OCI-M2 (cell line): ENCODE data around the gene BEST1.
"Not testable (repeated sequence)": the region's sequence is repeated elsewhere in the genome, so short reads cannot be mapped to it uniquely, and the experiment has no call there.

Experiments
- DNase-seq: peaks from one replicate; lab custom pipeline; 2025; ENCODE audit not compliant: unreplicated experiment; lab: John Stamatoyannopoulos, UW

Gene BEST1

DNA sequence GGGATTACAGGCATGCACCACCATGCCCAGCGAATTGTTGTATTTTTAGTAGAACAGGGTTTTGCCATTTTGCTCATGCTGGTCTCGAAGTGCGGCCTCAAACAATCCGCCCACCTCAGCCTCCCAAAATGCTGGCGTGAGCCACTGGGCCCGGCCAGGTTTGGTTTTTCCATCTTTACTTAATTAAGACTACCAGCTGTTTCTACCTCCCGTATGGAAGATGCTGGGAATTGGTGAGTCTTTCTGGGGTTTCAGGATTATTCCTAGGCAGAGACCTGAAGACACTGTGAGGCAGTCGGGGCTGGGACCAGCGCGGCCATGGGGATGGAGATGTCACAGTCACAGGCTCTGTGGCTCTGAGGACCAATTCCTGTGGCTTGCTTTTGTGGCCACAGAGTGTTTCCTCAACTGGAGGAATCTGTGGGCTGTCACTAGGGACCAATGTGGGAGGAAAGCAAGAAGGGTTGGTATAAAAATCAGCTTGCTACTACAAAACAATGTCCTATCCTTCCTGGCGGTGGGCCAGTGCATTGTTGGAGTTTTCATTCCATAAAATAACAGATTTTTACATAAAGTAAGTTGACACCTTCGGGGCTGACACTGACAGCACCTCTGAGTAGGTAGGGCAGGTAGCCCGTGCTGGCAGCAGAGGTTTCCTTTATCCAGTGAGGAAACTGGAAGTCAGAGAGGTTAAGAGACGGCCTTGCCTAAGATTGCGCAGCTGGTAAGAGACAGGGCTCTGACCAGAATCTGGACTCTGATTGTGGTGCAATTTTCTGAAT is 25.7 kb downstream of the BEST1 start:
- no peak for DNase-seq

GRCh38 chr11:61976420-61976800 is 26.3 kb downstream of the BEST1 start:
- no peak for DNase-seq

GRCh38 chr11:61976813-61977475 is 26.8 kb downstream of the BEST1 start:
- DNase-seq = no peak

- DNase-seq = no peak
Measured at GRCh38 chr11:61978703-61979661, 28.8 kb downstream of the BEST1 start.

DNA sequence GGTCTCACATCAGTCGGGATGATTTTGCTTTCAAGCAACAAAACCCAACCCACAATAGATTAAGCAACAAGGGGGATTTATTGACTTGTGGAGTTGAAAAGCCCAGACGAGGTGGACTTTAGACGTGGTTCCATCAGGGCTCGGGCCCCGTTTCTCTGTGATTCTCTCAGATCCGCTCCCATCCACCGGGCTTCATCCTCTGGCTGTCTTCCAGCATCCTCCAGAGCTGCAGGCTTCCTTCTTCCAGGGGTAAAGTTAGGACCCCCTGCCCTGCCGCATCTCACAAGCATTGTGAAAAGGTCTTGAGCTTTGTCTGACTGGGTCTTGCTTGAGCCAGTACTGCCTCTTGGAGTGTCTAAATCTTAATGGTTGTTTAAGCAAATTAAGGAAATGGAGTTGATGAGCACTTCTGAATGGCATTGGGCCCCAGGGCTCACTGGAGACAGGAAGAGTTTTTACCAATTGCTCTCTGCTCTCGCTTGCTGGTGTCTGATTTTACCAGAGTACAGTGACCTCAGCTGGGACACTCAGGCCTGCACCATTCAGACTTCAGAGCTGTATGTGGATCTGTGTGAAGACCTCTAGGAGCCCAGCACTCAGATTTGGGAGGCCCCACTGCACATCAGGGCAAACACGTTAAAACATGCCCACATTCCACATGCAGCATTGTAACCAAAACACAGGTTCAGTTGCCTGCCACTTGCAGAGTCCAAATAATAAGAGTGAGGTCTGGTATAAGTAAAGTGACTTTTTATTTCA is 30.8 kb downstream of the BEST1 start:
- DNase-seq = no peak

- DNase-seq = no peak
Measured at GRCh38 chr11:61983419-61983818, 33.3 kb downstream of the BEST1 start.

GRCh38 chr11:61985869-61986268 is 35.7 kb downstream of the BEST1 start:
- no peak for DNase-seq

GRCh38 chr11:61994981-61995380 is 44.8 kb downstream of the BEST1 start:
- DNase-seq = no peak

- no peak for DNase-seq
Measured at GRCh38 chr11:61996933-61997332, 46.8 kb downstream of the BEST1 start.

GRCh38 chr11:61999141-61999975 is 49.2 kb downstream of the BEST1 start:
- no peak for DNase-seq

DNA sequence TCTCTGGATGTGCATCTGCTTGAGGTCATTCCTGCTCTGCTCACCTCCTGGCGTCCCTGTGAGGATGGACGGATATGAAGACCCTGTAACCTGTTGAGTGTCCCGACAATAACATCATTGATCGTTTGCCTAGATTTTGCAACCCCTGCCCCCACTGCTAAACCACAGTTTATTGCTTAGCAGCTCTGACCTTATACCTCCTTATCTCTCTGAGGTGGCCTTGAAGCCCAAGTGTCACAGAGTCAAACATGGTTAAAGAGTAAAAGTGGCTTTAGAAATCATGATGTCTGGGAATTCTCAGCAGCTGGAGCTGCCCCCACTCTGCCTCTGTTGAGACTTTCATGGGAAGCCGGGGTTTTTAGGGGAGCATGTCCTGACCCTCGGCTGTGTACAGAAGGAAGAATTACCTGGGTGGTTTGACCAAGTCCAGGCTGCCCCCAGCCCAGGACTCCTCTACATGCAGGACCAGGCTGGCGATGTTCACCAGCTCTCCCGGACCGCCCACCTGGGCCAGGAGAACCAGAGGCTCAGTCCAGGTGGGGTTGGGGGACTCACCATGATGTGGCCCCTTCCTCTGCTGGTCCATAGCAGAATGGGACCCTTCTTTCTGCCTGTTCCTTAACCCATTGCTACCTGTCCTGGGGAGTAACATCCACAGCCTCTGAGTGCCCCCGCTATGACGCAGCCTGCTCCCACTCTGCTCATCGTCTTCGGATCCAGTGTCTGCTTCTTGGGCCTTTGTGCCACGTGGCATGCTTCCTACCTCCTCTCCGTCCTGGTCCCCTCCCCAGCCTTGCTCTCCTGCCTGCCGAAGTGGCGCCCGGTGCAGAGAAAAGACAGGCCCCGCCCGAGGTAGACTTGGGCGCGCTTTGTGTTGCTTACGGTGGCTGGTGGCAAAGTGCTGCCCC is 50.6 kb downstream of the BEST1 start:
- no peak for DNase-seq

DNA sequence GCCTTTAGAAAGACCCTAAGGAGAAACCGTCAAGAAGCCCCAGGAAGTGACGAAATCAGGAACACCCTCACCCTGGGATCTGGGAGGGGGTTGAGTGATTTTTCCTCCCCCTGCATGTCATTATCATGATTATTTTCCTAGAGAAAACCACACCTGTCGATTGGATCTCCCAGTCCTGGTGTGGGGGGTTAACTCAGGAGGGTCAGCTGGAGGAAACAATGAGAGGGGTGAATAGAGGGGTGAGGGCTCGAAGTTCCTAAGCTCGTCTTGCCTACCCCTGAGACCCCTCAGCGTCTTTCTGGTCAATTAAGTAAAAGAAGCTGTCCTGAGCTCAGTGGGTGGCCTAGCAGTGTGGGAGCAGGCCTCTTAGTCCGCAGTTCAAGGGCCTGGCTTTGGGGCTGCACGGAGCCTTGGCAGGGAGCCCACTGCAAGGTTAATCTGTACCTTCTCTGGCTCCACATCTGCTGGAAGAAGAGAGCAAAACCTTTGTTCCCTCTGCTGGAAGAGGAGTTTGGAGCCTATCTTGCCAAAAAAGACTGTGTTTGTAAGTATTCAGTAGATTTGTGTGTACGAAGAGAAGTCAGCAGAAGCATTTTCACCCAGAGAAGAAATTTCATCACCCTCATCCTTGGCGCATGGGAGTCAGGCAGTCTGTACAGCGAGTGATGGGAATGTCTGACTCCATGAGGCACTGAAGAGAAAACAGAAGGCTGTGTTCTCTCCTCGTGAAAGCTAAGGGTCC is 51.5 kb downstream of the BEST1 start:
- DNase-seq = no peak

GRCh38 chr11:62002283-62002682 is 52.1 kb downstream of the BEST1 start:
- DNase-seq = not testable (repeated sequence)

DNA sequence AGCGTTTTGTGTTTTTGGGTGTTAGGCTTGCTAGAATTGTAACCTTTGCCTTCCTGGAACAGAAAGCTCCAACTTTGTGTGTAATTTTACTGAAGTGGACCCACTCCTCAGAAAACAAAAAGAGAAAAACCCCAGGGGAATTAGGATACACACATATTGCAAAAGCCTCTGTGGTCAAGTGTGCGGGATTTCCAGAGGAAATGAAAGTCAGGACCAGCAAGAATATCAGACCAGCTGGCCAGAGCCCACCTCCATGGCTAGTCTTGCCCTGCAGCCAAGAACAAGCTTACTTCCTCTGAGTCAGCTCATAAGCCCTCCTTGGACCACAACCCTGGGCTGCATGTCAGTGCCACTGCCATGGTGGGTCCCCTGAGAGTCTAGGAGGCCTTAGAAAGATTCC is 54.3 kb downstream of the BEST1 start:
- DNase-seq = no peak

DNA sequence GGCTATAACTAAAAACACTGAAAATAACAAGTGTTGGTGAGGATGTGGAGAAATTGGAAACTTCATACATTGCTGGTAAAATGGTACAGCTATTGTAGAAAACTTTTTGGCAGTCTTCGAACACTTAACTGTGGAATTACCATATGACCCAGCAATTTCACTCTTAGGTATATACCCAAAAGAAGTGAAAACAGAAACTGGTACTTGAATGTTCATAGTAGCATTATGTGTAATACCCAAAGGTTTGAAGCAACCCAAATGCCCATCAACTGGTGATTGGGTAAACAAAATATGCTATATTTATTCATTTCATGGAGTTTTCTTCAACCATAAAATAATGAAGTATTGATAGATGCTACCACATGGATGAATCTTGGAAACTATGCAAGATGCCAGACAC is 58.0 kb downstream of the BEST1 start:
- DNase-seq = no peak

DNA sequence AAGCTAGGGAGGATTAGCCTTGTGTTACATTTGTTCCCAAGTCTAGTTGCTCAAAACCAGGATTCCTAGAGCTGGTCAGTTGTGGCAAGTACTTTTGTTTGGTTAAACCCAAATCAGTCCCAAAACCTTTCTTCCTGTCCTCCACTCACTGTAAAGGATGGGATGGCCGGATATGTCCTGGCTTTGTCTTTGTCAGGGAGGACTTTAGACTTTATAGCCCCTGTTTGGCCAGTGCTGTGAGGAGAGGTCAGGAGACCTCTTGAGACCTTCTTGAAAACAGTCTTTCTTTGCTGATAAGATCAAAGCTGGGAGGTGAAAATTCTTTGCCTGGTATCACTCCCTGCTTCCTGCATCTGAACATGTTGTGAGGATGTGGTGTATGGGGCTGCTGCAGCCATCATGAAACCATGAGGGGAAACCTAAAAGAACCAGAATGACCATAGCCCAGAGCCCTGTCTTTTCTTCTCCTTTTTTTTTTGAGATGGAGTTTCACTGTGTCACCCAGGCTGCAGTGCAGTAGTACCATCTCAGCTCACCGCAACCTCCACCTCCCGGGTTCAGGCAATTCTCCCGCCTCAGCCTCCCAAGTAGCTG is 60.9 kb downstream of the BEST1 start:
- no peak for DNase-seq

DNA sequence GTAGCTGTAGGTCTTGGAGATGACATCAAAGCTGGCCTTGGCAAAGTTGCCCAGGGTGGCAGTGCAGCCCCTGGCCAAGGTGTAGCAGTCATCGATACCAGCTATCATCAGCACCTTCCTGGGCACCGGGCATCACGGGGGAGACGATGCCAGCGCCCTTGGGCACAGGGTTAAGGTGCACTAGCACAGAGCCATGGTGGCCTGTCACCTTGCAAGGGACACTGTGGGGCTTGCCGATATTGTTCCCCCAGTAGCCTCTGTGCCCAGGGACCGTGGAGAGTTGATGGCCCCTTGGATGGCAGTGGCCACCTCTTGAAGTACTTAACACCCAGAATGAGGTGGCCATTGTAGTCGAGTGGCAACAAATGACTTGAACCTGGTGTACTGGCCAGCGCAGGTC is 61.7 kb downstream of the BEST1 start:
- no peak for DNase-seq

DNA sequence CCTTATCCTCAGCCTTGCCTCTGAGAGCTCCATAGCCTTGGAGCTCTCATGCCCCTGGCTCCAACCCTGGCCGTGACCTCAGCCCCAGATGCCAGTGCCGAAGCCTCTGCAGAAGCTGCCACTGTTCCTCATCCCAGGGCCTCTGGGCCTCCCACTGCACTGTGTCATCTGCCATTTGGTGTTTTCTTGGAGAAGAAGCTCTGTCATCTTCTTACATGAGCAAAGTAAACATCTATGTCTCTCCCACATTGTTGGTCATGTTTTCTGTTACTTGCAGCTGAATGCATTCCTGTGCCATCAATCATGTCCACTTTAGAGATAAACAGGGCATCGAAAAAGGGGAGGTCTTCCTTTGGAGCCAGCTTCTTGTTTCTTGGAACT is 62.3 kb downstream of the BEST1 start:
- DNase-seq = no peak
